Pons (tissue), 1 donor: ENCODE measurements around the gene SLC7A6.

Source experiments
- DNase-seq: peaks from one replicate; pipeline ENCODE4 v3.0.0-alpha.2; 2016; ENCODE audit warnings: low spot score

The SLC7A6 gene

DNA sequence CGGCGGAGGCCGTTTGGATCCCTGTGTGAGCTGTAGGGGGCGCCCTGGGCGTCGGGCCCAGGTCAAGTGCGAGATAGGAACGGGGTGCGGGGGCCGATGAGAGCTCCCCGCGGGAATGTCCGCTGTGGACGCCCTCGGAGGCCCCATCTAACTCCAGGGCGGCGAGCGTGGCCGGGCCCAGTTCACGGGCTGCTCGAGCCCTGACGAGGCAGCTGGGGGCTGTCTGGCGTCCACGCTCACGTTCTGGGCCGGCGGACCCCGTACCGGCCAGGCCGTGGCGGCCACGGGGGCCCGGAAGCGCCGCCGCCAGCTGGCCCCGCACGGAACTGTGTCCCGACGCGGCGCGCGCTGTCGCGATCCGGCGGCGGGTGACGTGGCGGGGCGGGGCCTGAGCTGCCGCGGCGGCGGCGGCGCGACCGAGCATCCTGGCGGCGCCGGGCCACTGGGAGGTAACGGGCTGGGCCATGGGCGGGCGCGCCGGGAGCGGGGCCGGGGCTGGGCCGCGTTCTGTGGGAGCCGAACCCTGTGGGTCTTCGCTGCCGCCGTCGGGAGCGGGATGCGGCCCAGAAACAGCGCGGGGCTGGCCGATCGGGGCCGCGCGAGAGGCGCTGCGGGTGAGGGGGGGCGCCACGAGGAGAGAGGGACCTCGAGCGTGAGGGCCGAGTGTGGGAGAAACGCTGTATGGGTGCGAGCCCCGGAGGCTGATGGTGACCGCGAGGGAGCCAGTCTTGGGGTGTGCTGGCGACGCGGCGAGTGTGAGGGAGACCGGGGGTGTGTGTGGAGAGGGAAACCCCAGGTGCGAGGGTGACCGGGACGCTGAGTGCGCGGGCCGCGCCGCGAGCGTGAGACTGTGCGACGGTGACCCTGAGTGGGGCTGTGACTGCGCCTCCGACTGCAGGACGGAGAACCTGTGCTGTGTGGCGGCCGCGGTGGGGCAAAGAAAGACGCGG, at the start of gene SLC7A6:
Gene SLC7A6 (plus strand): TSS at position 399 of the 950 bp plus-strand sequence. CDS start 10,201 bp downstream, outside the sequence.
- no peak for DNase-seq

DNA sequence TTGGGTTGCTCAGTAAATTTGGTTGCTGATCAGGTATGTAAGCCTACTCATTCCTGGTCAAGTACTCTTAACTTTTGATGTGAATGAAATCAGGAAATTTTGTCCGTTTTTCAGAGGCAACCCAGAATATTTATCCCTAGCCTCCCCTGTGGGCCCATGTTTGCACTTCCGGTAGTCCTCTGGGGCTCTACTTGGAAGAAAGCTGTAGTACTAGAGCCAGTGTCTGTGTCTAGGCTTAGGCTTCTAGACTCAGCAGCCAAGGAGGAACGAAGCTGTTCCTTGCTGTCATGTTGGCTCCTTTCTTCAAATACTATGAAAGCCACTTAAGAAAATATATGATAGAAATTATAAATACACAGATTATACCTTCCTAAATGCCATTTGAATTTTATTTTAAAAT, 49.6 kb upstream of the SLC7A6 start:
- no peak for DNase-seq

DNA sequence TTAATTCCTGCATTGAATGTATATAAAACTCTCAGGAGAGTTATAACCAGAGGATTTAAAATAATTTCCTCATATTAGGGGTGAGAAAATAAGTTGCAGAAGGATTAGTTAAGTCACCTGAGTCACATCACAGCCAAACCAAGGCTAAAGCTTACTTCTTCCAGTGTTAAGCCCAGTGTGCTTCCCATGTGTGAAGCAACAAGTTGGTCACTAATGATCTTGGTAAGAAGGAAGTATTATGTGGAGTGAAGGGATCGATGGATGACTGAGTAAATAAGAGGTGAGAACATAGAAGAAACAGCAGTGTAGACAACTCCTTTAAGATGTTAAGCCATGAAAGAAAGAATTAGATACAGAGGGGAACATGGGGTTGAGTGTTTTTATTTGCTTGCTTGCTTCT, 49.0 kb upstream of the SLC7A6 start:
- DNase-seq = no peak

DNA sequence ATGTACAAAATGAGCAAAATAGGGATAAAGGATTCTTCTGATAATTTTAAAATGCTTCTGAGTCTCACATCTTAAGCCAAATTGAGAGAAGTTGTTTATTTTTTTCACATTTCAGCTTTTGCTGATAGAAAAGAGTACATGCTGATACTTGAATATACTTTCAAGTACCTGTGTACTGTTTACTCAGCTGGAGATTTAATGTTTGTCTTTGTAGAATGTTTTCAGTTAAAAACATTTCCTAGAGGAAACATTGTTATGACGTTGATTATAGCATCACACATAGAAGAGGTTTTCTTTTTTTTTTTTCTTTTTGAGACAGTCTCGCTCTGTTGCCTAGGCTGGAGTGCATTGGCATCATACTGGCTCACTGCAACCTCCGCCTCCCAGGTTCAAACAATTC, 48.1 kb upstream of the SLC7A6 start:
- DNase-seq = no peak

DNA sequence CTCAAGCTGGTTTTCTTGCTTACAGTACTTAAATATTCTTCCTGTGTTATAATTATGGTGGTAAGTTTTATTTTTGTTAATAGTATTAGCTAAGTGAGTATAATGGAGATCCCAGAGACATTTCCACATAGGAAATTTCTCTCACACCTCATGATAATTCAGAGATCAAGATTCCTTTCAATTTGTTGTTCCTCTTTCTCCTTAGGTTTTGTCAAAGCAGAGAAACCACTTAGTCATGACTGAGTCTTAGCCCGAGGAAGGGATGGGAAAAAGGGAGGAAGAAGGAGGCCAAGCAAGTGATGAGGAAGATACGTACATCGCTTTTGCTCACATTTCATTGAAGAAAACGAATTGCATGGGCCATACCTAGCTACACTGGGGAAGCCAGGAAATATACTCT, 46.8 kb upstream of the SLC7A6 start:
- no peak for DNase-seq

DNA sequence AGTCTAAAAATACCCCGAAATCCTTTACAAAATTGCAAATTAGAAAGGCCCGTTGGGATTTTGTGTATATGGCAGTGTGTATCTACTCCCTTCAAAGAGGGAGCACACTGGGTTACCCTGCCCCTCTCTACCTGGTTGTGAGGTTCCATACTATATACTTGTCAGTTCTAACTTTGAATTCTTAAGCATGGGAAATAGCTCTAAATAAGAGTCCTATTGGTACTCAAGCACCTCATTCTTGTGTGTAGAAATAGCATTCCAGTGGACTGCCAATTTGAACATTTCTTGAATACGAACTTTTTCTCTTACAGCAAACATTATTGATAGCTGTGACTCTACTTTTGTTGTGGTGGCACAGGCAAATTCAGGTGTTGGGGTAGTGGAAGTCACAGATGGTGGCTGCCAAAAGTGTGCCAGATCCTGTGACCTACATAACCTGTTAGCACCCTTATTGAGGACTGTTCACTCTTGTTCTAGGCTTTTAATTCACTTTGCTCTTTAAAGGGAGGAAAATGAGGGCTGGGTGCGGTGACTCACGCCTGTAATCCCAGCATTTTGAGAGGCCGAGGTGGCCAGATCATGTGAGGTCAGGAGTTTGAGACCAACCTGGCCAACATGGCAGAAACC, 44.5 kb upstream of the SLC7A6 start:
- DNase-seq = no peak

DNA sequence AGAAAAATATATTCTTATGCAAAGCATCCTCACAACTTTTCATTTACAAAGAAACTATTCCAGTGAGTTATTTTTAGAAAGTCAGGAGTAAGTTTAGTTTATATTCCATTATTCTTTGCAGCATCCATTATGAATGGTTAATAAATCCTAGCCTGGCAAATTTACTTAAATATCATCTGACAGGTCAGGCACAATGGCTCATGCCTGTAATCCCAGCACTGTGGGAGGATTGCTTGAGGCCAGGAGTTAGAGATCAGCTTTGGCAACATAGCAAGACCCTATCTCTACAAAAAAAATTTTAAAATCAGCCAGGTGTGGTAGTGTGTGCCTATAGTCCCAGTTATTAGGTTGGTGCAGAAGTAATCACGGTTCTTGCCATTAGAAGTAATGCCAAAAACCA, 41.3 kb upstream of the SLC7A6 start:
- DNase-seq = no peak

DNA sequence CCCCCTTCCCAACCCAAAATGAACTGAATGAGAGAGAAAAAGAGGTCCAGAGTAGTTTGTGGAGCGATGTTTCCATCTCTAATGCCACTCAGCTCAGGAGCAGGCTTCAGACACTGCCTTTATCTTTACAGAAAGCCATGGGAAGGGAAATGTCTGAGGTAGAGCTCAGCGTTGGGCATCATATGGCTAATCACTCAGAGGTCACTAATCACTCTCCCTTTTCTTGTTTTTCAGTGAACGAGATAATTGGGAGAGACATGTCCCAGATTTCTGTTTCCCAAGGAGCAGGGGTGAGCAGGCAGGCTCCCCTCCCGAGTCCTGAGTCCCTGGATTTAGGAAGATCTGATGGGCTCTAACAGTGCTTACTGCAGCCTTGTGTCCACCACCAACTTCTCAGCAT, 38.2 kb upstream of the SLC7A6 start:
- no peak for DNase-seq

DNA sequence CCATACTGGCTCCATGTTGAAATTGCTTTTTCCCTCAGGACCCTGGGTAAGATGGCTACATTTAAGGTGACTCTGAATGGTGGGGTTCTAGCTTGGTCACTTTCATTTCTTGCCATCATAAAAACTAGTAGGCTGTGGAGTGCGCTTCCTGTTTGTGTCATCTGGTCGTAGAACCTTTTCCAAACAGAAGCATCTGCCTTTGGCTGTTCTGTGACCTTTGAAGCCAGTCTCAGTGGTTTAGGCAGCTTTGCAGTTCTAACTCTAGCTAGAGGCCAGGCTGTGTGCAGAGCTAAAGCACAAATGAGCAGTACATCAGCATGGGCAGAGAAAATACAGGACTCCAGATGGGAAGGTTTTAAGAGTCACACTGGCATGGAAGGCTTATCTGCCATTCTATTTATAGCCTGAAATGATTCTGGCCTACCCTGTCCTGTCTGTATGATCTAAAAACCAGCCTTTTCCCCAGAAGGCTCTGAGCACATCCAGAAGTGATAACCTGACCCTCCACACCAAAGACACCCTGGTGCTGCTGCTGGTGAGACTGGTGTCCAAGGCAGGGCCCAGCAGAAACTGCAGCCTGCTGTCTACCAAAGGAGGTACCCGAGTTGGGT, 37.0 kb upstream of the SLC7A6 start:
- no peak for DNase-seq

DNA sequence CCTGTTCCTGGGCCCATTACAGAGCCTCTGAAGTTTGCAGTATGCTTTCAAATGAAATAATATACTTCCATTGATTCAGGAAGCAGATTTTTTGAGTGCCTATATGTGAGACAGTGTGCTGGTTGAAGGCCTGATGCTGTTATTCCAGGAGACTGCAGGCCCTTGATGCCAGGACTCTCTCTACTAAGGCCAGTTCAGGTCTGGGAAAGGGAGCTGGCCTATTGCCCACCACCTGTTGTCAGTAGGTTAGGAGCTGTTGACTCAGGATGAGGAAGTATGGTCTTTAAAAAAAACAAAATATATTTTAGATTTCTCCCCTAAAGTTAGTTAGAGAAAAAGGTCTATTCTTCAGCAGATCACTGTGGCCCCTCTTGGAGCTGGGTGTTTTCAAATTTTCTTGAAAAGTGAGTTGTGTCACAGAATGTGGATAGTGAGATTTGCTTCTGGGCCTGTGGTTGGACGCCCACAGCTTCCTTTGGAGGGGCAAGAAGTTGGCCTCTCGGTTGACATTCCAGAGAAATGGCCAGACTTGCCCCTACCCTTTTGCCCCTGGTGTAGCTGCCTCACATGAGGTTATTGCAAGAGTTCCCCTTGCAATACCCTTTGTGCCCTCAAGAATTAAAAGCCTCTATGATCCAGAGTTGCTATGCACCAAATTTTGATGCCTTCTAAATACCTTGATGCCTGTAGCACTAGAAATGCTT, 36.3 kb upstream of the SLC7A6 start:
- no peak for DNase-seq

DNA sequence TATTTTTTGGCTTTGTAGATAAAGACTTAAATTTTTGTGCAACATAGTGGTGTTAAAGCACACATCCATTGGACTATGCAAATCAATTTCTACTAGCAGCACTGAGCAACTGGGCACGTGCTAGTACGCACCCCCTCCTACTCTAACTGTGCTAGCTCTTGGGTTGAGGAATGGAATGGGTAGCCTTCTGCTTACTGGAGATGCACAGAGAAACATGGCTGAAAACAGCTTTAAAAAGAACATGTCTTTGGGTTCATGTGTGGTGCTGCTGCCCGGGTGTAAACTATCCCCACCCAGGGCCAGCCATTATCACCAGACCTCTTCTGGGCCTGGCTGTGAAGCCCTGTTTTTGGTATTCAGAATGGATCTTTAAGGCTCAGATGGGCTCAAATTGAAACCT, 35.7 kb upstream of the SLC7A6 start:
- no peak for DNase-seq

DNA sequence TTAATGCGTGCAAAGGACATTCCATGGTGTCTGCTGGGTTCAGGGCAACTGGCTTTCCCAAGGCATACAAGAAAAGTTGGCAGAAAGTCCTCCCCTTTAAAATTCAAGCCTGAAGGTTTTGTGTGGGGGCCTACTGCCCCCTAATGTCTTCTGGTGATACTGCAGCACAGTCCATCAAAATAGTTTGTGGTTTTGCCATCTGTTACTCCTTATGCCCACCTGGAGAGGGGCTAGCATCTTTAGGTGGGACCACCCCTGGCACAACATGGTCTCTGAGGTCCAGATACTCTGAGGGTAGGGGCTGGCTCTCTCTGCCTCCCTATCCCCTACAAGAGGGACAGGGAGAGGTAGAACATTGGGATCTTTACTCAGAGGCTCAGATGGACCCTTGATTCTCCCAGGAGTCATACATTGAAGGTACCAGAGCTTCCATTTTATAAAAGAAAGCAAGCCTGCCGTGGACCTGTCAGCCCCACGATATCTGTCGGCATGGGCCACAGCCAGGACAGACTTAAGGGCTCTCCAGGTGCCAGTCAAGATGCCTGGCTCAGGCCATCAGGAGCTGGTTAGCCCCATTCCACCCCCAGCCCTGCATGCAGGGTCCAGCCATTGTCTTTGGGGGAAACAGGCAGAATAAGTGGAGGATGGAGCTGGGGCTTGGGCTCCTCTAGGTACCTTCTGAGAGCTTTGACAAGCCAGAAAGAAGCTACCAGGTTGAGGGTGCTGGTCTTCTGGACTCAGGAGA, 34.7 kb upstream of the SLC7A6 start:
- peak; percentile 83 for DNase-seq

DNA sequence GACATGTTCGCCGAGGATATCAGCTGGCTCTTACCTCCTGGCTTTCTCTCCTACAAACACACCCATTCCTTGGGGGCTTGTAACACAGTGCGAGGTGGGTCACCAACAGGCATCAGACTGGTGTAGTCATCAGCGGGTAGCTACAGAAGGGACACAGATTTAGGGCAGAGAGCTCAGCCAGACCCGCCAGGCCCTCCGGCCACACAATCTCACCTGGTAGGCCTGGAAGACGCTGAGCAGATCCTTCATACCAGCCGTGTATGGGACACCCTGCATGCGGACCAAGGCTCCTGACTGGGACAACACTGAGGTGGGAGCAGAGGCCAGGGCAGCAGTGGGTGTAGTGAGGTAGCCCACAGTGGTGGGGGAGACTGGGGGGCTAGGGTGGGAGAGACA, 34.2 kb upstream of the SLC7A6 start:
- DNase-seq = no peak

DNA sequence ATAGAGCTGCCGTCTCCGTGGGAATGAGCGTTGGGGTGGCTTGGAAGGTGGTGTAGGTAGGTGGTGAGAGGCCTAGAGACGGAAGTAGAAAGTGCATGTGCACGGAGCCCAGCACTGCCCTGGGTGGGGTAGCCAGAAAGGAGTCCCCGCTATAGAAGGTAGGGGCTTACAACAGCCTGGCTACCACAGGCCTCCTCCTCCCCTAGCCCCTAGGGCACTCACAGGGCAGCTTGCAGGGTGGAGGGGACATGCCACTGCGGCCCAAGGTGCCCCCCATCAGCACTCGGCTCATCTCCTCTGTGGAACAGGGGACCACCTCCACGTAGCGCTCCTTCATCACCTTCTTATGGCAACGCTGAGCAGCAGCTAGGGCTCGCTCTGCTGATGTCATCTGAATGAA, 33.4 kb upstream of the SLC7A6 start:
- no peak for DNase-seq

DNA sequence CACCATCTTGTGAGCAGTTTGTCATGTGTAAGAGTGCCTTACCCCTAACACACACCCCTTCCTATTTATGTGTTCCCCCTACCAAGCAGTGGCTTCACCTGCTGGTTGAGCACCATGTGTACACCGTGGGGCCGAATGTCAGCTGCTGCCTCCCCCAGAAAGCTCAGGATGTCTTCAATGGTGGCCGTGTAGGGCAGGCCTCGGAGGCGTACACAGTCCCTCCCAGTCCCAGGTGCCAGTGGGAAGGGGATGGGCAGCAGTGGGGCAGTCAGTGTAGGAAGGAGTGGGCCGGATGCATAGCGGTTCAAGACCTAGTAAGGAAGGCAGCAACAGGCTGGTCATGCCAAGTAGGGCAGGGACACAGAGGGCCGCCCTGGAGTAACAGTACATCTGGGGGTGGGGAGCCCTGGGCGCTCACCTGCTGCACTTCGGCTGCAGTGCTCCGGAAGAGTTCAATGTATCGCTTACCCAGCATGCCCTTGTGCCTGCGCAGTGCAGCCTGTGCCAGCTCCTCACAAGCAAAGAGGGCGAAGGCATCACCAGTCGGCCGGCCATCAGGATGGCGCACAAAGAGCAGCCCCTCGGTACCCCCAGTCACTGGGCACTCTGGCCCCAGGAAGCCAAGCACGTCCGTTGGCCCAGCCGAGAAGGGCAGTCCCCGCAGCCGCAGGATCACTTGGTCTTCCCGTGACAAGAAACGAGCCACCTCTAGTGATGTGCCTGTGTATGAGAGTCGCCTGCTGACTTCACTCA, 32.8 kb upstream of the SLC7A6 start:
- no peak for DNase-seq

DNA sequence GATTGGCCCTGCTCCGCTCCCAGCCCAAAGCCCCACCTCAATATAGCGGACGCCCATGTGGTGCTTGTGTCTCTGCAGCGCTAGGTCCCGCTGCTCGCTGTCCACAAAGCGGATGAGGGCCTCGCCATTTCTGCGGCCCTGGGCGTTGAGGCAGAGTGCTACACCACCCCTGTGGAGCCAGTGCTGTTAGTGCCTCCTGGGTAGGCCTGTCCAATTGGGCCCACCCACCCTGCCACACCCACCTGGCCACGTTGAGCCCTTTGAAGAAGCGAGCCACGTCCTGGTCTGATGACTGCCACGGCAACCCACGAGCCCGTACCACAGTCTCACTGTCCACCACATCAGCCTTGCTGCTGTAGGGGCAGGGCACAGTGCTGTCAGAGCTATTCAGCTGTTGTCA, 32.0 kb upstream of the SLC7A6 start:
- DNase-seq = no peak

DNA sequence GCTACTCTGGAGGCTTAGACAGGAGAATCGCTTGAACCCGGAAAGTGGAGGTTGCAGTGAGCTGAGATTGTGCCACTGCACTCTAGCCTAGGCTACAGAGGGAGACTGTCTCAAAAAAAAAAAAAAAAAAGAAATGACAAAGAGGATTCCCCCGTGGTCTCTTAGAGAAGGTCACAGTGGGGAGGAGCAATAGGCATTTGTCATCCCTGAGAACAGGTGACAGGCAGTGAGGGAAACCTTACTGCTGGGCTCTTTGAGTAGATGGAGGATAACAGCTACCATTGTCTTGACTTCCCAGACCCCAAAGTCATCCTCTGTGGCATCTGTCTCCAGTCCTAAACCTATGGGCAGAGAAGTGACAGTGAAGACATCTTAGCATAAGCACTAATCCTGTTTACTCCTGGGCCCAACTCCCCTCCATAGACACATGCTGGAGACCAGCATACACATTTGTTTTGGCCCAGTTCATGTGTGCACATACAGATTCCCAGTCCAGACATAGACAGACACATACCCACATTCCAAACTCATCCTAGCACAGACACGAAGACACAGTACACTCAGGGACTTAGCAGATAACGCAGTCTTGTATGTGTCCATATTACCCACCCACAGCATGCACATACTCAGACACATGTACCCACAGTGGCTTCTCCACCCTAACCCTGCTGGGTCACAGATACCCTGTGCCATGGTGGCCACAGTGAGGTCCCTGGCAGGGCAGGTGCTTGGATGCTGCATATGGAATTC, 31.1 kb upstream of the SLC7A6 start:
- no peak for DNase-seq

DNA sequence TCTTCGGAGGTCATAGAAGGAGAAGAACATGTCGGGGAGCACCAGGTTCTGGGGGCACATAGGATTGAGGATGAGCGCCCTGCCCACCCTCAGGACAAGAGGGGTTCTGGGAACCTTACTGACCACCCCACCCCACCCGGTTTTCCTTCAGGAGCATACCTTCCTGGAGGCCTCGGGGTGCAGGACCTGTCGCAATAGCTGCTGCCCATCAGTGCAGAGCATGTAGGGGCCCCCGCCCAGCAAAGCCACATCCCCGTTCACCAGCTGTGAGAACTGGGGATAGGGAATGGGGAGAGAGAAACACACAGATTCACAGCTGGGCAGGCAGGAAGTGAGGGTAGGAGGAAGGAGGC, 30.5 kb upstream of the SLC7A6 start:
- DNase-seq = no peak

DNA sequence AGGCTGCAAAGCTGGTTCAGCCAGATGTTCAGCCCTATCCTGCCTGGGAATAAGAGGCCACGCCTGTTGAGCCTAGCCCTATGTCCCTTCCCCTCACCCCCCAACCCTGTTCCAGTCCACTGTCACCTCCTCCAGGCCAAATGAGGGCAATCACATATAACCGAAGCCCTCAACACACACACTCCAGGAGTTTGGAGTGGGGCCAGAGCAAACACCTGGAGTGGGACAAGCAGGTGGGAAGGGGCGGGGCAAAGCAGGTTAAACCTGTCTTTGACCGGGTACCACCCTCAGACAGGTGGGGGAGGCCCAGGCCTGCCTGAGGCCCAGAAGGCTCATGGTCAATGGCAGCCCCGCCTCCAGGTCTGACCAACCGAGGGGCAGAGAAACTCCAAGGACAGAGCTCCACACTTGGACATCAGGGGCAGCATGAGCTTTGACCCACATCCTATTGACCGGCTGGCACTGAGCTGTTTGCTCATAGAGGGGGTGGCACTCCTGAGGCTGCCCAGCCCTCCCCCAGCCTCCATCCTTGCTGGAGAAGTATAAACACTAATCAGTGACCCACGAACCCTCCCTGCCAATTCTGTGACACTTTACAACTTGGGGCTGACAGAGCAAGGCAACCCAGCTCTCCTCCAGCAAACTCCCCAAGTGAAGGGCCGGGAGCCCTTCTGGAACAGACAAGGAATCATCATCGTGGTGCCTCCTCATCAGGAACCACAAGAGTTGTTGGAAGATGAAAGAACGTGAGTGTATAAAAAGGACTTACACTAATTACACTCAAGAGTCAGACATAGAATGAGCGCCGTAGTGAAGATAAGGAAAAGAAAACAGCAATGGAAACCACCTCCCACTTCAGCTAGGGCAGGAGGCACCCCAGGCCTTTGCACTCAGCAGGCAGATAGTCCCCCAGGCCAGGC, 29.9 kb upstream of the SLC7A6 start:
- DNase-seq = no peak
